Neural progenitor cell (in vitro differentiated cells): ENCODE data around the gene EPHA2. TPM values are rescaled to one million over a fixed set of nuclear protein-coding genes. Genes with fewer than 3 reads are reported as not detected.

Experiments
- DNase-seq: peaks from one replicate; pipeline ENCODE4 v3.0.0-alpha.2; 2016; ENCODE audit warnings: low spot score
- H2AFZ ChIP-seq: fragments of 200-600 bp; sonication (generic); replicated peaks from 2 replicates; pipeline ENCODE4 v1.6.1; 2016; ENCODE audit warnings: antibody characterized with exemption
- H3F3A ChIP-seq: fragments of 200-600 bp; sonication (generic); 2 replicates; pipeline ENCODE4 v1.6.1; 2016; ENCODE audit warnings: antibody characterized with exemption, low read depth
- H3K27ac ChIP-seq: fragments of 200-600 bp; sonication (generic); 2 replicates; pipeline ENCODE4 v1.5.1; 2016; ENCODE audit warnings: mild to moderate bottlenecking
- H3K27me3 ChIP-seq: fragments of 200-600 bp; sonication (generic); 2 replicates; pipeline ENCODE4 v1.6.1; 2016; ENCODE audit warnings: mild to moderate bottlenecking, moderate library complexity
- H3K36me3 ChIP-seq: fragments of 200-600 bp; sonication (generic); 2 replicates; pipeline ENCODE4 v1.5.1; 2016
- H3K4me1 ChIP-seq: fragments of 200-600 bp; sonication (generic); 2 replicates; pipeline ENCODE4 v1.6.1; 2016; ENCODE audit warnings: mixed run types
- H3K4me2 ChIP-seq: fragments of 200-600 bp; sonication (generic); 2 replicates; pipeline ENCODE4 v1.6.1; 2016
- H3K4me3 ChIP-seq: fragments of 200-600 bp; sonication (generic); 2 replicates; pipeline ENCODE4 v1.5.1; 2016
- H3K79me2 ChIP-seq: fragments of 200-600 bp; sonication (generic); 2 replicates; pipeline ENCODE4 v1.6.1; 2016; ENCODE audit warnings: low read depth
- H3K9ac ChIP-seq: fragments of 200-600 bp; sonication (generic); 2 replicates; pipeline ENCODE4 v1.6.1; 2016
- H3K9me3 ChIP-seq: fragments of 200-600 bp; sonication (generic); 2 replicates; pipeline ENCODE4 v1.5.1; 2016; ENCODE audit warnings: low read depth
- H4K20me1 ChIP-seq: fragments of 200-600 bp; sonication (generic); 2 replicates; pipeline ENCODE4 v1.6.1; 2016; ENCODE audit warnings: low read depth
- H3K27ac Mint-ChIP-seq: 3 replicates; pipeline ENCODE4 v1.8.0; 2021; ENCODE audit warnings: mixed read lengths
- H3K27me3 Mint-ChIP-seq: 2 replicates; pipeline ENCODE4 v1.8.0; 2022; ENCODE audit warnings: low read depth, mild to moderate bottlenecking, inconsistent platforms, moderate library complexity, mixed read lengths; ENCODE audit not compliant: insufficient read depth
- H3K36me3 Mint-ChIP-seq: 3 replicates; pipeline ENCODE4 v1.8.0; 2021; ENCODE audit warnings: mixed read lengths
- H3K4me1 Mint-ChIP-seq: 3 replicates; pipeline ENCODE4 v1.8.0; 2021; ENCODE audit warnings: mixed read lengths
- H3K4me3 Mint-ChIP-seq: 3 replicates; pipeline ENCODE4 v1.8.0; 2021; ENCODE audit warnings: mild to moderate bottlenecking, moderate library complexity, mixed read lengths
- H3K9me3 Mint-ChIP-seq: 3 replicates; pipeline ENCODE4 v1.8.0; 2020; ENCODE audit warnings: mixed read lengths
- EZH2 ChIP-seq: fragments of 200-600 bp; sonication (generic); IDR thresholded peaks from 2 replicates; pipeline ENCODE4 v1.6.1; 2017; ENCODE audit warnings: antibody characterized with exemption, mild to moderate bottlenecking, moderate library complexity
- EZH2phosphoT487 ChIP-seq: fragments of 200-600 bp; sonication (generic); IDR thresholded peaks from 2 replicates; pipeline ENCODE4 v1.6.1; 2017; ENCODE audit warnings: antibody characterized with exemption
- total RNA-seq: library from RNA; depleted of rRNA; stranded (reverse); fragments of >200 nt; gene quantifications from 2 replicates; pipeline ENCODE4 v1.2.3, GENCODE V29; 2015; ENCODE audit warnings: low replicate concordance
- TF ChIP-seq, protein P1 (sequence below): fragments of 200-600 bp; sonication (generic); IDR thresholded peaks from 2 replicates; pipeline ENCODE4 v1.5.1; 2017; ENCODE audit warnings: antibody characterized with exemption, mild to moderate bottlenecking

EPHA2 gene
- total RNA-seq: 14.9 and 40.9 TPM in 2 replicates

DNA sequence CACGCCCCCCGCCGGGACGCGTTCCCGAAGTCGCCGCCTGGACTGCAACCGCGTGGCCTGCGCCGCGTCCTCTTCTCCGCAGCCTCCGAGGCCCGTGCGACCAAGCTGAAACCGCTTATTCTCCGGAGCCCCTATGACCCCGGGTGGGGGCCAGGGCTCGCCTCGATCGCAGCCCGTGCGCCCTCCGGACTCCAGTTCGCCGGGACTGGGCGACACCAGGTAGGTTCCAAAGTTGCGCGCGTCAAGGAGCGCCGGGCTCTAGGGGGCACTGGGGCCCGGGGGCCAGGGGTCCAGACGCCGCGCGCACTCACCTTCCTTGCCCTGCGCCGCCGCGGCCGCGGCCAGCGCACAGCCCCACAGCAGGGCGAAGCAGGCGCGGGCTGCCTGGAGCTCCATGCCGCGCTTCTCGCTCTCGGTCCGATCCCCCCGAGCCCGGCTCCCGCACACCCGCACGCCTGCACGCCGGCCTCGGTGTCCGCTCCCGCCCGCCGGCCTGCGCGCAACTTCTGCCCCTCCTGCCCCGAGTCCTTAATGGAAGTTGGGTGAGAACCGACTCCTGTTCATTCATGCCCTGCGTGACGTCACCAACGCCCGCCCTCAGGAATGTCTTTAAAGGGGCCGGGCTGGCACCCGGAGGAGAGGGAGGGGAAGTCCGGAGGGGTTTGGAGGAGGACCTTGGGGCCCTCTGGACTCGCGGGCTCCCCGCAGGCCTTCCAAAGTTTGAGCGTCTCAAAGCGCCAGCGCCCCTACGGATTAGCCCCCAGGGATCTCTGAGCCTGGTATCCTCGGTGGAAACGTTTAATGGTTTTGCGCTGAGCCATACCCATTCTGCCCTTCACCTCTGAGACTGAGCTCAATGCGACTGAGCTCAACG is at the start of gene EPHA2:
EPHA2 (minus strand) TSS at position 533 of the 874 bp plus-strand sequence; CDS start at position 396, 137 bp downstream.
- H4K20me1 ChIP-seq: peaks cover 47% of the 10 kb centered on the region
- H3K9me3 Mint-ChIP-seq: no peaks in the 10 kb centered on the region
- H3K9me3 ChIP-seq: no peaks in the 10 kb centered on the region
- peak within 1 kb of the TSS; percentile 98 for H3K4me2 ChIP-seq
- peak; percentile 98 for DNase-seq
- H2AFZ ChIP-seq: no peak within 1 kb of the TSS
- peaks cover 26% of the 10 kb centered on the region for H3K27me3 ChIP-seq
- no peaks in the 10 kb centered on the region for H3K36me3 Mint-ChIP-seq
- peaks cover 22% of the 10 kb centered on the region for H3K27me3 Mint-ChIP-seq
- peaks cover 35% of the 10 kb centered on the region for H3F3A ChIP-seq
- peaks cover 47% of the 10 kb centered on the region for H3K4me1 ChIP-seq
- no peaks in the 10 kb centered on the region for H3K36me3 ChIP-seq
- H3K4me3 Mint-ChIP-seq: peak within 1 kb of the TSS; percentile 97
- peak within 1 kb of the TSS; percentile 90 for H3K27ac Mint-ChIP-seq
- TF ChIP-seq, protein P1, sequence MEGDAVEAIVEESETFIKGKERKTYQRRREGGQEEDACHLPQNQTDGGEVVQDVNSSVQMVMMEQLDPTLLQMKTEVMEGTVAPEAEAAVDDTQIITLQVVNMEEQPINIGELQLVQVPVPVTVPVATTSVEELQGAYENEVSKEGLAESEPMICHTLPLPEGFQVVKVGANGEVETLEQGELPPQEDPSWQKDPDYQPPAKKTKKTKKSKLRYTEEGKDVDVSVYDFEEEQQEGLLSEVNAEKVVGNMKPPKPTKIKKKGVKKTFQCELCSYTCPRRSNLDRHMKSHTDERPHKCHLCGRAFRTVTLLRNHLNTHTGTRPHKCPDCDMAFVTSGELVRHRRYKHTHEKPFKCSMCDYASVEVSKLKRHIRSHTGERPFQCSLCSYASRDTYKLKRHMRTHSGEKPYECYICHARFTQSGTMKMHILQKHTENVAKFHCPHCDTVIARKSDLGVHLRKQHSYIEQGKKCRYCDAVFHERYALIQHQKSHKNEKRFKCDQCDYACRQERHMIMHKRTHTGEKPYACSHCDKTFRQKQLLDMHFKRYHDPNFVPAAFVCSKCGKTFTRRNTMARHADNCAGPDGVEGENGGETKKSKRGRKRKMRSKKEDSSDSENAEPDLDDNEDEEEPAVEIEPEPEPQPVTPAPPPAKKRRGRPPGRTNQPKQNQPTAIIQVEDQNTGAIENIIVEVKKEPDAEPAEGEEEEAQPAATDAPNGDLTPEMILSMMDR: peak; percentile 24
- TF ChIP-seq EZH2phosphoT487 (no peak), EZH2 (no peak)
- H3K4me3 ChIP-seq: peak within 1 kb of the TSS; percentile 77
- peaks cover 52% of the 10 kb centered on the region for H3K4me1 Mint-ChIP-seq
- peaks cover 50% of the 10 kb centered on the region for H3K79me2 ChIP-seq
- peak within 1 kb of the TSS; percentile 82 for H3K9ac ChIP-seq
- H3K27ac ChIP-seq: peak within 1 kb of the TSS; percentile 43

DNA sequence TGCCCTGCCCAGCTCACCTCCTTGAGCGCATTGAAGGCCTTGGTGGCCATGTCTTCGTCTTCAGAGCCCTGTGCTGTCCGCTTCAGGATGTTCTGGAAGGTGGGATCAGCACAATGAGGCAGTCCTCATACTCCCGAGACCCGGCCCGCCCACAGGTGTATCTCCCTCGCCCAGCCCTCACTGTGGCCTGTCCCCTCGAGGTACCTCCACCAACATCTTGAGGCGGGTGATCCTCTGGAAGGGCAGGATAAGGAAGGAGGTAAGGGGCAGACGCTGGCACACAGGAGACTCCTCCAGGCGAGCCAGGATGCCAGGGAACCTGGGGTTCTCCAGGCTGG is 49.4 kb upstream of the EPHA2 start:
- Mint-ChIP-seq H3K36me3 (no peaks in the 10 kb centered on the region), H3K27ac (no peak overlapping the region), H3K4me3 (no peak overlapping the region), H3K27me3 (peaks cover 9% of the 10 kb centered on the region), H3K4me1 (peaks cover 13% of the 10 kb centered on the region), H3K9me3 (no peaks in the 10 kb centered on the region)
- DNase-seq: no peak
- Histone ChIP-seq H3K4me3 (no peak overlapping the region), H3F3A (peaks cover 24% of the 10 kb centered on the region), H3K4me2 (no peak overlapping the region), H4K20me1 (no peaks in the 10 kb centered on the region), H3K79me2 (no peaks in the 10 kb centered on the region), H2AFZ (no peak overlapping the region), H3K9ac (no peak overlapping the region), H3K36me3 (no peaks in the 10 kb centered on the region), H3K4me1 (peaks cover 6% of the 10 kb centered on the region), H3K27me3 (peaks cover 13% of the 10 kb centered on the region), H3K27ac (no peak overlapping the region), H3K9me3 (no peaks in the 10 kb centered on the region)
- TF ChIP-seq EZH2phosphoT487 (no peak), EZH2 (no peak)
- TF ChIP-seq, protein P1: no peak

DNA sequence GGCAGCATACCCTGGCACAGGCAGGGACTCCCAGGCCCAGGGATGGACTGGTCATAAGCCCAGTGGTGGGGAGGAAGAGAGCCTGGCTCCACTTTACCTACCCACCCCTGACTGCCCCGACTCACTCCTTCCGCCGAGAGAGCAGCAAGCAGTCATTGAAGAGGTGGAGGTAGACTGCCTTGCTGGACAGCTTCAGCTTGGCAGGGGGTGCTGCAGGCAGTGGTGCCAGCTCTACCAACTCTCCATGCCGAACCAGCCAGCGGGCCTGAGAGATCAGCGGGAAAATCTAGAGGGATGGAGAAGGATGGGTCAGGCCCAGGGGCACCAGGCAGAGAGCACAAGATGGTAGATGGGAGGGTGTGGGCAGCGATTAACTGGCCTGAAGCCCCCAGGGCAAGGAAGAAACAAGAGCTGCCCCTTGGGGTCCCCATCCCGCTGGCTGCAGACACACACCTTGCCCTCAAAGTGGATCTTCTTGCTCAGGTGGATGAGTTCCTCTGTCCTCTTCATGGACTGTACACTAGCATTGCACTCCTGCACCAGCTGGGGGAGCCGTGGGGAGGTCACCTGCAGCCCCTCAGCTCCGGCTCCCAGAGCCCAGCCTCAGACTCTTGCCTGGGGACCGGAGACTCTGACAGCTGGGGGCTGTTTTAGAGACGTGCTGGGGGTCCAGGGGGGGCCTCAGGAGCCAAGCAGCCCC is 48.9 kb upstream of the EPHA2 start:
- TF ChIP-seq, protein P1: peak; percentile 57
- no peak for TF ChIP-seq EZH2
- peak; percentile 77 for DNase-seq
- H3K36me3 Mint-ChIP-seq: no peaks in the 10 kb centered on the region

More for the DNA sequence above, 48.9 kb upstream of the EPHA2 start:
- no peaks in the 10 kb centered on the region for H3K79me2 ChIP-seq
- H3K4me1 Mint-ChIP-seq: peaks cover 13% of the 10 kb centered on the region
- no peaks in the 10 kb centered on the region for H3K36me3 ChIP-seq
- H3K9me3 Mint-ChIP-seq: no peaks in the 10 kb centered on the region
- H3K27ac ChIP-seq: no peak overlapping the region
- no peak overlapping the region for H2AFZ ChIP-seq
- H4K20me1 ChIP-seq: no peaks in the 10 kb centered on the region
- H3F3A ChIP-seq: peaks cover 22% of the 10 kb centered on the region
- no peak overlapping the region for H3K4me3 ChIP-seq
- H3K9ac ChIP-seq: no peak overlapping the region
- H3K9me3 ChIP-seq: no peaks in the 10 kb centered on the region
- peaks cover 1% of the 10 kb centered on the region for H3K4me1 ChIP-seq
- peaks cover 9% of the 10 kb centered on the region for H3K27me3 Mint-ChIP-seq
- peak overlapping the region; percentile 50 for H3K4me3 Mint-ChIP-seq
- peaks cover 13% of the 10 kb centered on the region for H3K27me3 ChIP-seq
- H3K4me2 ChIP-seq: no peak overlapping the region
- H3K27ac Mint-ChIP-seq: no peak overlapping the region
